Kidney (tissue), 14 donors: ENCODE data around the gene CAP2. TPM values are rescaled to one million over a fixed set of nuclear protein-coding genes. Genes with fewer than 3 reads are reported as not detected.
A peak's percentile ranks its signal among the peaks of the same experiment; 100 is the strongest.

Source experiments
- DNase-seq, 5 donors: peaks; one replicate each; pipeline ENCODE4 v3.0.0-alpha.2; 2013 to 2020
- FAIRE-seq: peaks from 2 replicates; lab custom pipeline; 2012; peaks lifted over from hg19 to GRCh38; lab: Jason Lieb, UNC
- H3K27ac ChIP-seq, 2 donors: one replicate each; pipeline ENCODE4 v1.7.0; 2013; ENCODE audit warnings: low read depth in 2 of 2, low read length in 2 of 2, inconsistent platforms in 1 of 2
- H3K27me3 ChIP-seq: one replicate; pipeline ENCODE4 v1.7.1; 2013; ENCODE audit warnings: low read length, inconsistent platforms; ENCODE audit not compliant: control insufficient read depth, insufficient read depth
- H3K36me3 ChIP-seq, 3 donors: one replicate each; pipeline versions ENCODE4 v1.7.0 to v1.7.1; 2013; ENCODE audit warnings: low read length in 3 of 3, control low read depth in 1 of 3, inconsistent platforms in 1 of 3; ENCODE audit not compliant: insufficient read depth in 3 of 3, control insufficient read depth in 2 of 3
- H3K4me1 ChIP-seq, 3 donors: one replicate each; pipeline versions ENCODE4 v1.7.0 to v1.7.1; 2013; ENCODE audit warnings: low read length in 3 of 3, inconsistent platforms in 1 of 3, low read depth in 1 of 3; ENCODE audit not compliant: control insufficient read depth in 2 of 3, insufficient read depth in 2 of 3
- H3K4me3 ChIP-seq, 3 donors: one replicate each; pipeline versions ENCODE4 v1.7.0 to v1.8.1; 2013; ENCODE audit warnings: low read length in 3 of 3, control low read depth in 1 of 3, inconsistent platforms in 1 of 3
- H3K9ac ChIP-seq, 3 donors: one replicate each; pipeline versions ENCODE4 v1.7.0 to v1.7.1; 2013; ENCODE audit warnings: low read length in 3 of 3, control low read depth in 1 of 3, inconsistent platforms in 1 of 3
- H3K9me3 ChIP-seq, 3 donors: one replicate each; pipeline versions ENCODE4 v1.7.0 to v1.7.1; 2013; ENCODE audit warnings: low read length in 3 of 3, control low read depth in 1 of 3, inconsistent platforms in 1 of 3; ENCODE audit not compliant: control insufficient read depth in 2 of 3, insufficient read depth in 1 of 3
- intact Hi-C: fragments of 100-400 bp; cut with DNase I; formaldehyde crosslinking; loops from one replicate; pipeline ENCODE4 v1.11.1; 2022
- polyA plus RNA-seq: library from polyadenylated mRNA; stranded (reverse); fragments of 350-450 nt; fragmentation: Illumina TruSeq; extraction: RNeasy Lipid Tissue Mini Kit (QIAGEN cat#74804); gene quantifications from one replicate; pipeline ENCODE4 v1.2.3, GENCODE V29; 2014; ENCODE audit warnings: low read depth, low replicate concordance; ENCODE audit not compliant: insufficient read depth
- total RNA-seq: library from RNA; stranded (reverse); fragmentation: NEBNext Ultra II Directional; extraction: Animal tissue kit (Norgen Biotek cat#: 25700); gene quantifications from one replicate; pipeline ENCODE4 v1.2.1, GENCODE V29; 2021
- TF ChIP-seq, protein P1 (sequence below): IDR thresholded peaks from 3 replicates; pipeline ENCODE4 v1.5.1; 2012; ENCODE audit warnings: mild to moderate bottlenecking, moderate library complexity, borderline replicate concordance; ENCODE audit not compliant: insufficient read depth; ENCODE audit errors: extremely low read depth
- donor health status: control.
- donor health status: control.
- donor health status: control.
- donor health status: control.
- donor health status: control.
- donor health status: DM: yes; HTN: yes; CAD: no.
- donor health status: Normal renal cell carcinoma (clear cell type).

CAP2 gene
- total and polyA plus RNA-seq, 2 donors from 2014 or later: 9.8 to 15.7 TPM

DNA sequence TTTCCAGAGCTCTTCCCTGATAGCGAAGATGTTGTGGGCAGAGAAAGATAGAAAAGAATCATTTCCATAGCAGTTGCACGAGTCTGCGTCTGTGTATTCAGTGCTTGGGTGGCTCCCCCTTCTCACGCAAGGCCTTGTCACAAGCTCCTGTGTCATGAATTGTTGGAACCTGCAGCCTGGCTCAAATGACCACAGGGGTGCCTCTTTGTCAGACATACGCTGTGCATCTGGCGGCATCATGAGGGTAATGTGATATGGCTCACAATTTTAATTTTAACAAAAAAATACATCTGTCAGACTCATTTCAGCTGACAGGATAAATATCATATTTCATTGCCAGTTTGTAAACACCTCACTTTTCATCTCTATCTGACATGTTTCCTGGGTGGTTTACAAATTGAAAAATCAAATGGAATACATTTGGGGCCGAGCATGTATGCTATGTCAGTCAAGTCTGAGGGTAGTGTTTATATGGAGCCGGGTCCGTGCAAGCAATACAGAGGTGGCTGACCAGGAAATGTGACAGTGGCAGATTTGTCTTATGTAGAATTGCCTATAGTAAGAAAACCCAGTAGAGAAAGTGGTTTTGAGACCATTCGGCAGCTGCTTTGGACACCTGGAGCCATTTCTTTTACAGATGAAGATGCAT lies 90.9 kb downstream of the CAP2 start:
- Histone ChIP-seq H3K27me3 (no peaks in the 10 kb centered on the region), H3K4me3 (no peak overlapping the region), H3K9ac (no peak overlapping the region), H3K9me3 (no peaks in the 10 kb centered on the region), H3K27ac (no peak overlapping the region), H3K36me3 (no peaks in the 10 kb centered on the region), H3K4me1 (no peaks in the 10 kb centered on the region)
- FAIRE-seq (no peak), DNase-seq (peak in 1 of 5 donors; percentile 35)
- intact Hi-C loops: no loop called here
- TF ChIP-seq, protein P1, sequence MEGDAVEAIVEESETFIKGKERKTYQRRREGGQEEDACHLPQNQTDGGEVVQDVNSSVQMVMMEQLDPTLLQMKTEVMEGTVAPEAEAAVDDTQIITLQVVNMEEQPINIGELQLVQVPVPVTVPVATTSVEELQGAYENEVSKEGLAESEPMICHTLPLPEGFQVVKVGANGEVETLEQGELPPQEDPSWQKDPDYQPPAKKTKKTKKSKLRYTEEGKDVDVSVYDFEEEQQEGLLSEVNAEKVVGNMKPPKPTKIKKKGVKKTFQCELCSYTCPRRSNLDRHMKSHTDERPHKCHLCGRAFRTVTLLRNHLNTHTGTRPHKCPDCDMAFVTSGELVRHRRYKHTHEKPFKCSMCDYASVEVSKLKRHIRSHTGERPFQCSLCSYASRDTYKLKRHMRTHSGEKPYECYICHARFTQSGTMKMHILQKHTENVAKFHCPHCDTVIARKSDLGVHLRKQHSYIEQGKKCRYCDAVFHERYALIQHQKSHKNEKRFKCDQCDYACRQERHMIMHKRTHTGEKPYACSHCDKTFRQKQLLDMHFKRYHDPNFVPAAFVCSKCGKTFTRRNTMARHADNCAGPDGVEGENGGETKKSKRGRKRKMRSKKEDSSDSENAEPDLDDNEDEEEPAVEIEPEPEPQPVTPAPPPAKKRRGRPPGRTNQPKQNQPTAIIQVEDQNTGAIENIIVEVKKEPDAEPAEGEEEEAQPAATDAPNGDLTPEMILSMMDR: no peak

DNA sequence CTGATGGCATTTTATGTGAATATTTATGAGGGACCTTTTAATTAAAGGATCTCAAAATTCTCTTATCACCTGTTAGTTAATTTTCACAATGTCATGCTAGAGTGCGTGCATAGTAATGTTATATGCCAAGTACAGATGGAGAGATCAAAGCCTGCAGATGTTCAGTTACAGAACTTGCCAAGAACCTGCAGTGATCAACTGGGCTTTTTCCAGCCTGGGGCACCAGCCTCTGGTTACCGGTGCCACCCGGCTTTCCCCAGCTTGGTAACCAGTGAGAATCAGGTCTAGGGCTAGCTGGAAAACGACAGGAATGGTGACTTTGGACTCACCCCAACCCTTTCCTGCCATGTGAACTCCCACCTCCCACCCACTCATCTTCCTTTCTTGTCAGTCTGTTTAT lies 91.8 kb downstream of the CAP2 start:
- Histone ChIP-seq H3K27ac (no peak overlapping the region), H3K9ac (no peak overlapping the region), H3K9me3 (no peaks in the 10 kb centered on the region), H3K4me3 (no peak overlapping the region), H3K36me3 (no peaks in the 10 kb centered on the region), H3K27me3 (no peaks in the 10 kb centered on the region), H3K4me1 (no peaks in the 10 kb centered on the region)
- intact Hi-C loops: no loop called here
- DNase-seq (no peak), FAIRE-seq (no peak)
- TF ChIP-seq, protein P1: no peak

DNA sequence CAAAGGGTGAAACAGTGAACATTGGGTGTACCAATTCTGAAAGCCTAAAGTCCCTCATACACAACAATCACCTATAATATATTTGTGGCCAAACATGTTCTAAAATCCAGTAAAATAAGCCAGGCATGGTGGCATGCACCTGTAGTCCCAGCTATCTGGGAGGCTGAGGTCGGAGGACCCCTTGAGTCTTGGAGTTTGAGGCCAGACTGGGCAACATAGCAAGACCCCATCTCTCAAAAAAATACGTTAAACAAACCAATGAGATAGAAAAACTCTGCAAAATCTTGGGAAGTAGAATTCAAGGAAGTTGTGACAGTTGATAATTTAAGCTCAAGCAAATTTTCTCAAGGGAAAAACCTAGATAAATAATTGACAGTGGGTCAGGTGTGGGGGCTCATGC lies 92.6 kb downstream of the CAP2 start:
- DNase-seq: no peak
- no peak overlapping the region for H3K4me3 ChIP-seq
- intact Hi-C loops: no loop called here
- no peaks in the 10 kb centered on the region for H3K4me1 ChIP-seq
- FAIRE-seq: no peak
- H3K27ac ChIP-seq: no peak overlapping the region
- H3K9ac ChIP-seq: no peak overlapping the region
- H3K9me3 ChIP-seq: no peaks in the 10 kb centered on the region
- TF ChIP-seq, protein P1: no peak
- no peaks in the 10 kb centered on the region for H3K27me3 ChIP-seq
- no peaks in the 10 kb centered on the region for H3K36me3 ChIP-seq

DNA sequence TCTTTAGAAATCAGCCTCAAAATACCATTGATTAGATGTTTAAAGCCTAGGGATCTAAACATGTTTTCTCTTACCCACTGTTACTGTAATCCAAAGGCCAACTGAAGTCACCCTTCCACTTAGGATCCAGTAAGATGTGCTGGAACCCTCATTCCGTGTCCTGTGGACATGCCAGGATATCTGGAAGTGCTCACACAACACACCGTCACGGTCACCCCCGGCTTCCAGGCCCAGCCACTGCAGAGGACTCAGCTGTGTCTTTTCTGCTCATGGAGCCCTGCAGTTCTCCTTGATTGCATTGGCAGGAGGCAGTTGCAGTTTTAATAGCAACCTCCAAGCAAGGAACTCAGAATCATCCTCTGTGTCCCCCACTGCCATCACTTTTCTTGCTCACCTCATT lies 93.3 kb downstream of the CAP2 start:
- intact Hi-C loops: no loop called here
- DNase-seq (no peak), FAIRE-seq (no peak)
- TF ChIP-seq, protein P1: no peak
- no peak overlapping the region for H3K4me3 ChIP-seq
- H3K27me3 ChIP-seq: no peaks in the 10 kb centered on the region
- H3K36me3 ChIP-seq: no peaks in the 10 kb centered on the region
- H3K9ac ChIP-seq: no peak overlapping the region
- no peak overlapping the region for H3K27ac ChIP-seq
- H3K4me1 ChIP-seq: no peaks in the 10 kb centered on the region
- H3K9me3 ChIP-seq: no peaks in the 10 kb centered on the region
